Cardiac muscle cell (in vitro differentiated cells and primary cell): ENCODE data around the gene NGLY1. TPM values are rescaled to one million over a fixed set of nuclear protein-coding genes. Genes with fewer than 3 reads are reported as not detected.

Experiments used
- DNase-seq, 2 donors: peaks; one replicate each; pipeline versions ENCODE4 v3.0.0 to v3.0.0-alpha.2; 2010 to 2017; ENCODE audit warnings: low read depth in 1 of 2, low spot score in 1 of 2
- H3K27ac ChIP-seq: fragments of 200-600 bp; sonication (generic); 2 replicates; pipeline ENCODE4 v1.5.1; 2016
- H3K27me3 ChIP-seq: fragments of 200-600 bp; sonication (generic); 2 replicates; pipeline ENCODE4 v1.6.0; 2016; ENCODE audit warnings: control low read depth
- H3K36me3 ChIP-seq: fragments of 200-600 bp; sonication (generic); 2 replicates; pipeline ENCODE4 v1.5.1; 2016; ENCODE audit warnings: control low read depth
- H3K4me1 ChIP-seq: fragments of 200-600 bp; sonication (generic); 2 replicates; pipeline ENCODE4 v1.8.1; 2017; ENCODE audit warnings: low read depth, mild to moderate bottlenecking, mixed run types
- H3K4me3 ChIP-seq: fragments of 200-600 bp; sonication (generic); 2 replicates; pipeline ENCODE4 v1.5.1; 2016; ENCODE audit warnings: mild to moderate bottlenecking
- H3K9me3 ChIP-seq: fragments of 200-600 bp; sonication (generic); 2 replicates; pipeline ENCODE4 v1.5.1; 2017; ENCODE audit warnings: low read depth, mild to moderate bottlenecking, control low read depth
- CTCF ChIP-seq: IDR thresholded peaks from 2 replicates; pipeline ENCODE4 v1.5.1; 2012; ENCODE audit warnings: low read depth, mild to moderate bottlenecking, low read length
- polyA plus RNA-seq: library from polyadenylated mRNA; unstranded; fragments of >200 nt; fragmentation: Nextera tagmentation; extraction: Ambion mirVana; gene quantifications from 2 replicates; pipeline ENCODE4 v1.2.1, GENCODE V29; 2016
- total RNA-seq: library from RNA; depleted of rRNA; stranded (reverse); fragments of >200 nt; gene quantifications from 2 replicates; pipeline ENCODE4 v1.2.3, GENCODE V29; 2016

Gene NGLY1
- total and polyA plus RNA-seq, 2 experiments from 2014 or later: 43.0 to 54.5 TPM

GRCh38 chr3:25817107-25817506, 33.9 kb upstream of the NGLY1 start:
- no peaks in the 10 kb centered on the region for H3K36me3 ChIP-seq
- H3K27me3 ChIP-seq: no peaks in the 10 kb centered on the region
- H3K4me3 ChIP-seq: no peak overlapping the region
- no peaks in the 10 kb centered on the region for H3K9me3 ChIP-seq
- DNase-seq: no peak
- no peaks in the 10 kb centered on the region for H3K4me1 ChIP-seq
- TF ChIP-seq CTCF: no peak
- H3K27ac ChIP-seq: no peak overlapping the region

- Histone ChIP-seq H3K4me3 (no peak overlapping the region), H3K9me3 (no peaks in the 10 kb centered on the region), H3K27me3 (no peaks in the 10 kb centered on the region), H3K4me1 (no peaks in the 10 kb centered on the region), H3K27ac (no peak overlapping the region), H3K36me3 (no peaks in the 10 kb centered on the region)
- DNase-seq: no peak
- TF ChIP-seq CTCF: no peak
Observed at GRCh38 chr3:25812644-25813043, 29.4 kb upstream of the NGLY1 start.

- Histone ChIP-seq H3K36me3 (no peaks in the 10 kb centered on the region), H3K27ac (no peak overlapping the region), H3K9me3 (no peaks in the 10 kb centered on the region), H3K27me3 (no peaks in the 10 kb centered on the region), H3K4me3 (no peak overlapping the region), H3K4me1 (no peaks in the 10 kb centered on the region)
- no peak for DNase-seq
- no peak for TF ChIP-seq CTCF
Observed at GRCh38 chr3:25804676-25805075, 21.4 kb upstream of the NGLY1 start.

GRCh38 chr3:25803833-25804232, 20.6 kb upstream of the NGLY1 start:
- DNase-seq: no peak
- TF ChIP-seq CTCF: no peak
- Histone ChIP-seq H3K4me3 (no peak overlapping the region), H3K36me3 (no peaks in the 10 kb centered on the region), H3K9me3 (no peaks in the 10 kb centered on the region), H3K27me3 (no peaks in the 10 kb centered on the region), H3K4me1 (no peaks in the 10 kb centered on the region), H3K27ac (no peak overlapping the region)

- no peaks in the 10 kb centered on the region for H3K4me1 ChIP-seq
- no peaks in the 10 kb centered on the region for H3K36me3 ChIP-seq
- DNase-seq: no peak
- TF ChIP-seq CTCF: no peak
- H3K4me3 ChIP-seq: no peak overlapping the region
- H3K9me3 ChIP-seq: no peaks in the 10 kb centered on the region
- H3K27ac ChIP-seq: no peak overlapping the region
- no peaks in the 10 kb centered on the region for H3K27me3 ChIP-seq
Observed at GRCh38 chr3:25801786-25802185, 18.5 kb upstream of the NGLY1 start.
